Measurements from ENCODE around the gene ADAMTS16. TPM values are rescaled to one million over a fixed set of nuclear protein-coding genes. Genes with fewer than 3 reads are reported as not detected.

Gene ADAMTS16
- polyA plus RNA-seq, 1 donor = 1.2 TPM

GRCh38 chr5:5309645-5310044 lies 169.5 kb downstream of the ADAMTS16 start:
- no peaks in the 10 kb centered on the region for H3K36me3 ChIP-seq (ENCODE audit: control insufficient read depth, insufficient read depth, low read length)
- no peaks in the 10 kb centered on the region for H3K27me3 ChIP-seq (ENCODE audit: control insufficient read depth, insufficient read depth, low read length)
- H3K4me3 ChIP-seq (ENCODE audit: low read length) = no peak overlapping the region
- DNase-seq = peak in 1 of 2 donors; percentile 33
- H3K4me1 ChIP-seq (ENCODE audit: control insufficient read depth, insufficient read depth, low read length) = peaks cover 6% of the 10 kb centered on the region
- no CpG with 5 or more reads among the region's 5 CpGs for WGBS (ENCODE audit: insufficient coverage, low lambda C conversion rate)
- H3K27ac ChIP-seq (ENCODE audit: low read length) = no peak overlapping the region
- no peaks in the 10 kb centered on the region for H3K9me3 ChIP-seq (ENCODE audit: control insufficient read depth, low read depth, low read length)

DNA sequence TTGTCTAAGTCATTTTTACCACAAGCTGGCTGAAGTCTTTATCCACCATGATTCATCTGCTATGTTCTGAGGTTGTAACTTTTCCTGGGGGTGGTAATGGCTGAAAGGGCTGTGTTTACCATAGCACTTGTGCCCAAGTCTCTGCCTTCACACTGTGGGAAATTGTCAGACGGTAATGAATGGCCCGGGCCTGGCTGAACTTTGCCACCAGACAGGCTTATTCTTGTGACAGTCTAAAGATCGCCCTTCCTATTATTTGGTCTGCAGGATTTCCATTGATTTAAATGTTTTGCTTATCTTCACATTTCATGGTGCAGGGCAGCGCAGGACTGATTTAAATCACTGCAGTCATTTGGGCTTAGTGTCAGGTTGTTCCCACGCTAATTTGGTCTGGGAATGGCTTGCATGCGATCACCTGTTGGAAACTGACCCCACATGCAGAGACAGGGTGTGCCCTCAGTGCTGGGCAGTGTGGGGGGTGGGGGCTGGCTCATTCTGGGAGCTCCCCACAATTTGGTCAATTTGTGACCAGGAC lies 173.0 kb downstream of the ADAMTS16 start:
- Histone ChIP-seq H3K27me3 (ENCODE audit: control insufficient read depth, insufficient read depth, low read length) (no peaks in the 10 kb centered on the region), H3K36me3 (ENCODE audit: control insufficient read depth, insufficient read depth, low read length) (no peaks in the 10 kb centered on the region), H3K4me3 (ENCODE audit: low read length) (no peak overlapping the region), H3K27ac (ENCODE audit: low read length) (no peak overlapping the region), H3K9me3 (ENCODE audit: control insufficient read depth, low read depth, low read length) (no peaks in the 10 kb centered on the region), H3K4me1 (ENCODE audit: control insufficient read depth, insufficient read depth, low read length) (peaks cover 6% of the 10 kb centered on the region)
- DNase-seq = peak in 1 of 2 donors; percentile 59
- WGBS (ENCODE audit: insufficient coverage, low lambda C conversion rate) = no CpG with 5 or more reads among the region's 6 CpGs

DNA sequence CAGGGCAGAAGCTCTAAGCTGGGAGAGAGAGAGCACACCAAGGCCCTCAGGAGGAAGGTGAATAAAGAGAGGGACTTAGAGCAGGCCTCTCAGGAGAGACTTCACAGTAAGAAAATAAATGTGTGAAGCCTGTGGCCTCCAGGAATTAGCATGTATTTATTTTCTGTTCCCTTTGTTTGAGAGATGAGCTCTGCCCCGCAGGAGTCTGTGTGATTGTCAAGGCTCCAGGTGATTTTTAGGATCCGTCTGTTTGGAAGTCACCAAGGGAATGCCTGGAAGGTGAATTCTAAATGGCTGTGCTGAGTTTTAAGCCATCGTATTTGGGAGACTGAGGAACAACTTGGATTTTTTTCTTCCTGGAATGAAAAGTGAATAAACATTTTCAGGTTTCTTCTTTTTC lies 174.0 kb downstream of the ADAMTS16 start:
- no peaks in the 10 kb centered on the region for H3K27me3 ChIP-seq (ENCODE audit: control insufficient read depth, insufficient read depth, low read length)
- H3K9me3 ChIP-seq (ENCODE audit: control insufficient read depth, low read depth, low read length) = no peaks in the 10 kb centered on the region
- DNase-seq = no peak
- no peak overlapping the region for H3K27ac ChIP-seq (ENCODE audit: low read length)
- no peaks in the 10 kb centered on the region for H3K36me3 ChIP-seq (ENCODE audit: control insufficient read depth, insufficient read depth, low read length)
- H3K4me1 ChIP-seq (ENCODE audit: control insufficient read depth, insufficient read depth, low read length) = peaks cover 6% of the 10 kb centered on the region
- H3K4me3 ChIP-seq (ENCODE audit: low read length) = no peak overlapping the region
- WGBS (ENCODE audit: insufficient coverage, low lambda C conversion rate) = 83% methylated on average over 2 of the region's 3 CpGs

DNA sequence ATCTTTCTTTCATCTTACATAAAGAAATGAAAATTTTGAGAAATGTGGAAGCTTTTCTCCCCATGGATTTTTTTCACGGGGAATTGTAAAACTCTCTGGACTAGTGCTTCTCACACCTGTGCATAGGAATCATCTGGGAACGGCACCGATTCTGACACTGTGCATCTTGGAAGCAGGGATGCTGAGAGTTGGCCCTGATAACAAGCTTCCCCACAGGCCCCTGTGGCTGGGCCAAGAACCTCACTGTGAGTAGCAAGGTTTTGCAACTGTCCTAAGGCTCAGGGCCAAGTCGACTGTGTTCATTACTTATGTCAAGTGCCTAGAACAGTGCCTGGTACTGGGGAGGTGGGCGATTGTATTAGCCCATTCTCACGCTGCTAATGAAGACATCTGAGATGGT lies 174.5 kb downstream of the ADAMTS16 start:
- Histone ChIP-seq H3K4me3 (ENCODE audit: low read length) (no peak overlapping the region), H3K9me3 (ENCODE audit: control insufficient read depth, low read depth, low read length) (no peaks in the 10 kb centered on the region), H3K27me3 (ENCODE audit: control insufficient read depth, insufficient read depth, low read length) (no peaks in the 10 kb centered on the region), H3K27ac (ENCODE audit: low read length) (no peak overlapping the region), H3K36me3 (ENCODE audit: control insufficient read depth, insufficient read depth, low read length) (no peaks in the 10 kb centered on the region), H3K4me1 (ENCODE audit: control insufficient read depth, insufficient read depth, low read length) (peaks cover 6% of the 10 kb centered on the region)
- no CpG with 5 or more reads among the region's 6 CpGs for WGBS (ENCODE audit: insufficient coverage, low lambda C conversion rate)
- DNase-seq = no peak

- 92% methylated on average over 4 of the region's 12 CpGs for WGBS (ENCODE audit: insufficient coverage, low lambda C conversion rate)
- DNase-seq = no peak
- no peak overlapping the region for H3K4me3 ChIP-seq (ENCODE audit: low read length)
- peaks cover 6% of the 10 kb centered on the region for H3K4me1 ChIP-seq (ENCODE audit: control insufficient read depth, insufficient read depth, low read length)
- no peaks in the 10 kb centered on the region for H3K9me3 ChIP-seq (ENCODE audit: control insufficient read depth, low read depth, low read length)
- no peaks in the 10 kb centered on the region for H3K27me3 ChIP-seq (ENCODE audit: control insufficient read depth, insufficient read depth, low read length)
- no peaks in the 10 kb centered on the region for H3K36me3 ChIP-seq (ENCODE audit: control insufficient read depth, insufficient read depth, low read length)
- no peak overlapping the region for H3K27ac ChIP-seq (ENCODE audit: low read length)
These were observed 175.2 kb downstream of the ADAMTS16 start for GRCh38 chr5:5315068-5315980.

- Histone ChIP-seq H3K9me3 (ENCODE audit: control insufficient read depth, low read depth, low read length) (no peaks in the 10 kb centered on the region), H3K27ac (ENCODE audit: low read length) (no peak overlapping the region), H3K36me3 (ENCODE audit: control insufficient read depth, insufficient read depth, low read length) (no peaks in the 10 kb centered on the region), H3K4me3 (ENCODE audit: low read length) (no peak overlapping the region), H3K27me3 (ENCODE audit: control insufficient read depth, insufficient read depth, low read length) (no peaks in the 10 kb centered on the region), H3K4me1 (ENCODE audit: control insufficient read depth, insufficient read depth, low read length) (peaks cover 6% of the 10 kb centered on the region)
- no CpG with 5 or more reads among the region's 1 CpG for WGBS (ENCODE audit: insufficient coverage, low lambda C conversion rate)
- DNase-seq = no peak
These were observed 176.2 kb downstream of the ADAMTS16 start for GRCh38 chr5:5316334-5316733.

DNA sequence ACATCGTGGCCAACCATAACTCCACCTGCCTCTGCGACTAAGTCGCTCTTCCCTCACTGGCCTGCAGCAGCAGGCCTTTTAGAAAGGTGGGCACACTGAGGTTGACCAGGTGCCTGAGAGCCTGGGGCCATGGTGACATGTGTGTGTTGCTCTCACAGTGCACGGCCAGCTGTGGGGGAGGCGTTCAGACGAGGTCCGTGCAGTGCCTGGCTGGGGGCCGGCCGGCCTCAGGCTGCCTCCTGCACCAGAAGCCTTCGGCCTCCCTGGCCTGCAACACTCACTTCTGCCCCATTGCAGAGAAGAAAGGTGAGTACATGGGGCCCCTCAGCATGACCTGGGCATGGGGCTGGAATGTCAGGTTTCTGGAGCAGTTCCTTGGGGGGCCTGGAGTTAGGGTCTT lies 177.8 kb downstream of the ADAMTS16 start:
- no peak for DNase-seq
- Histone ChIP-seq H3K27me3 (ENCODE audit: control insufficient read depth, insufficient read depth, low read length) (no peaks in the 10 kb centered on the region), H3K4me1 (ENCODE audit: control insufficient read depth, insufficient read depth, low read length) (peaks cover 5% of the 10 kb centered on the region), H3K9me3 (ENCODE audit: control insufficient read depth, low read depth, low read length) (no peaks in the 10 kb centered on the region), H3K36me3 (ENCODE audit: control insufficient read depth, insufficient read depth, low read length) (no peaks in the 10 kb centered on the region), H3K27ac (ENCODE audit: low read length) (no peak overlapping the region), H3K4me3 (ENCODE audit: low read length) (no peak overlapping the region)
- WGBS (ENCODE audit: insufficient coverage, low lambda C conversion rate) = no CpG with 5 or more reads among the region's 10 CpGs

GRCh38 chr5:5318426-5319190 lies 178.5 kb downstream of the ADAMTS16 start:
- Histone ChIP-seq H3K27me3 (ENCODE audit: control insufficient read depth, insufficient read depth, low read length) (no peaks in the 10 kb centered on the region), H3K4me1 (ENCODE audit: control insufficient read depth, insufficient read depth, low read length) (no peaks in the 10 kb centered on the region), H3K36me3 (ENCODE audit: control insufficient read depth, insufficient read depth, low read length) (no peaks in the 10 kb centered on the region), H3K9me3 (ENCODE audit: control insufficient read depth, low read depth, low read length) (no peaks in the 10 kb centered on the region), H3K4me3 (ENCODE audit: low read length) (no peak overlapping the region), H3K27ac (ENCODE audit: low read length) (no peak overlapping the region)
- no peak for DNase-seq
- WGBS (ENCODE audit: insufficient coverage, low lambda C conversion rate) = 89% methylated on average over 6 of the region's 18 CpGs

DNA sequence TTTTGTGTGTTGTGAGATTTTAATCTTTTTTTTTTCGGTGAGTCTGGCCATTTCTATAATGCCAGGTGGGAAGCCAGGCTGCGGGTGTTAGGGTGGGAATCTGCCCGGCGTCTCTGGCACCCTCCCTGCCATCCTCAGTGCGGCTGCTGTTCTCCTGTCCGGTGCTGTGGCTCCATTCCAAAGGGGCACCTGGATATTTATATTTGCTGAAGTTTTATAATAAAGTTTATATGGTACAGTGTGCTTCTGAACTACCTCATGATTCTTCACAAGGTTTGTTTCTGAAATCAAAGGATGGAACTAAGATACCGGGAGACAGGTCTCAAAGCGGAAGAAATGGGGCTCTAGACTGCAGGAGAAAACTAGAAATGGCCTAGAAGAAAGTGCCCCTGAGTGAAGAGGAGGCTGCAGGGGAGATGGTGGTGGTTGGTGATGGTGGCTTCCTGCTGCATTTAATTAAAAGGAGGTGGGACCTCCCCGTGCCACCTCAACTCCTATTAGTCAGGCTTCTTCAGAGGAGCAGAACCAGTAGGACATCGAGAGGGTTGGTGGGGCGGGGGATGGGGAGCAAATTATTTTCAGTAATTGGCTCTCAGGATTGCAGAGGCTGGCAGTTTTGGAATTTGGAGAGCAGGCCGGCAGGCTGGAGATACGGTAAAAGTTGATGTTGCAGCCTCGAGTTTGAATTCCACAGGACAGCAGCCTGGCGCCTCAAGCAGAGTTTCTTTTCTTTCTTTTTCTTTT lies 180.1 kb downstream of the ADAMTS16 start:
- 94% methylated on average over 3 of the region's 15 CpGs for WGBS (ENCODE audit: insufficient coverage, low lambda C conversion rate)

GRCh38 chr5:5321137-5321536 lies 181.0 kb downstream of the ADAMTS16 start:
- no peaks in the 10 kb centered on the region for H3K36me3 ChIP-seq (ENCODE audit: control insufficient read depth, insufficient read depth, low read length)
- H3K27me3 ChIP-seq (ENCODE audit: control insufficient read depth, insufficient read depth, low read length) = no peaks in the 10 kb centered on the region
- H3K4me3 ChIP-seq (ENCODE audit: low read length) = no peak overlapping the region
- no CpG with 5 or more reads among the region's 2 CpGs for WGBS (ENCODE audit: insufficient coverage, low lambda C conversion rate)
- H3K27ac ChIP-seq (ENCODE audit: low read length) = no peak overlapping the region
- no peaks in the 10 kb centered on the region for H3K9me3 ChIP-seq (ENCODE audit: control insufficient read depth, low read depth, low read length)
- no peak for DNase-seq
- H3K4me1 ChIP-seq (ENCODE audit: control insufficient read depth, insufficient read depth, low read length) = no peaks in the 10 kb centered on the region

More for the DNA sequence above, 180.1 kb downstream of the ADAMTS16 start:
- no peaks in the 10 kb centered on the region for H3K9me3 ChIP-seq (ENCODE audit: control insufficient read depth, low read depth, low read length)
- no peak for DNase-seq
- no peak overlapping the region for H3K27ac ChIP-seq (ENCODE audit: low read length)
- no peaks in the 10 kb centered on the region for H3K36me3 ChIP-seq (ENCODE audit: control insufficient read depth, insufficient read depth, low read length)
- no peaks in the 10 kb centered on the region for H3K4me1 ChIP-seq (ENCODE audit: control insufficient read depth, insufficient read depth, low read length)
- no peak overlapping the region for H3K4me3 ChIP-seq (ENCODE audit: low read length)
- H3K27me3 ChIP-seq (ENCODE audit: control insufficient read depth, insufficient read depth, low read length) = no peaks in the 10 kb centered on the region
